ENCODE data around the gene GALNS.
A peak's percentile ranks its signal among the peaks of the same experiment; 100 is the strongest.

The GALNS gene

DNA sequence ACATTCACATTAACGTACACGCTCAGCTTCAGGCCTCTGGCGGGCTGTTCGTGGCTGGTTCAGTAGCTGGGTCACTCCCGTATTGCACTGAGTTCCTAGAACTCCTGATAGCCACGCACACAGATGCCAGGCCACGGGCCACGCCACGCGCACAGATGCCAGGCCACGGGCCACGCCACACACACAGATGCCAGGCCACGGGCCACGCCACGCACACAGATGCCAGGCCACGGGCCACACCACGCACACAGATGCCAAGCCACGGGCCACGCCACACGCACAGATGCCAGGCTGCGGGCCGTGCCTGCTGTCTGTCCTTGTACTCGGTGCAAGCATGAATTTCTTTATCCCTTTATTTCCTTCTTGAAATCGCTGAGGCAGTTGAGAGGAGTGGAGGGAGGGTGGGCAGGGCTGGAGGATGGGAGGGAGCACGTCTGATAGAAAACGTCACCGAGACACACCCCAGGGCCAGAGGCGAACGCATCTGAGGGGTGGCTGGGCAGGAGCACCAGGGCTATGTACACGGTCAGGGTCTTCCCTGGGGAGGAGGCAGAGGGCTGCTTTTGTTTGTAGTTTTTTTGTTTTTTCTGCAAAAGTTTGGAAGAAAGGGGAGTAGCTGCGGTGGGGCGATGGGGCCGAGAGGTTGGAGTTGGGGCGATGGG, 18.3 kb upstream of the GALNS start:
- no peak for DNase-seq

- no peak for DNase-seq
Observed at GRCh38 chr16:88872650-88873331, 16.0 kb upstream of the GALNS start.

DNA sequence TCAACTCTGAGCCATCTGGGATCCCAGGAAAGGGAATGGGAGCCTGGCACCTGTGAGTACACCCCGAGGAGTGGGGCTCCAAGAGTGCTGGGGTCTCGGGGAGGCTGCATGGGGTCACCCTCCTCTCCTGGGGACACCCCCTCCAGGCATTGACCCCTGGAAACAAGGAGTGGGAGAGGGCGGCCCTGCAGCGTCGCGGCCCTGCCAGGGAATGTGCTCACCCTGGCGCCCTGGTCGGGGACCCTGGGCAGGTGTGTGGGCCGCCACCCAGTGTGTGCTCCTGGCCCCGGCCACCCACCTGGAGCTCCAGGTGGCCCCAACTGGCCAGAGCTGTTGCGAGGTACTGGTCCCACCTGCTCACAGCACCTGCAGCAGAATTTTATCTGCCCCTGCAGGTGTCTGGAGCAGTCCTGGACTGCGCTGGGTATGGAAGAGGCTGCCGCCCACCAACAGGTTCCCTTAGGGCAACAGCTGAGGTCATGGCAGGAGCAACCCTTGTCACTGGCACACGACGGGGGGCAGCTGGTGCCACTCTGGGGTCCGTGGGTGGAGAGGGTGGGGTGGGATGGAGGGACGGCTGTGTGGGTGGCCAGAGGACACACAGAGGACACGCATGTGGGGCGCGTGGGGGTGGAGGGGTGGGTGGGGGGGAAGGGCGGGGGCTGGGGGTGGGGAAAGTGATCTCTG, 15.1 kb upstream of the GALNS start:
- no peak for DNase-seq

DNA sequence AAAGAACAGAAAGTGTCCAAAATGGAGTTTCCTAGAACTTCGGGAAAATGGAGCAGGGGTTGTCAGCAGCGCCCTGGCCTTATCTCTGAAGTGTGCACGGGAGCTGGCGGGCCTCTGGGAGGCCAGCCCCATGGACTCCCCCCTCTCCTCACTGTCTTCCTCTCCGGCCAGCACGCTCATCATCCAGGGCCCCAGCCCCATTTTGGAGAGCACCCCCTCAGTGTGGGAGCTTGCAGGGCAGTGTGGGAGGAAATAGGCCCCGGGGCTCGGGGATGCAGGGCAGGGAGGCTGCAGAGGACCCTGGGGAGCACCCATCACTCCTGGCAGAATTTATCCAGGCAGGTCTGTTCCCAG, 14.6 kb upstream of the GALNS start:
- DNase-seq = no peak

DNA sequence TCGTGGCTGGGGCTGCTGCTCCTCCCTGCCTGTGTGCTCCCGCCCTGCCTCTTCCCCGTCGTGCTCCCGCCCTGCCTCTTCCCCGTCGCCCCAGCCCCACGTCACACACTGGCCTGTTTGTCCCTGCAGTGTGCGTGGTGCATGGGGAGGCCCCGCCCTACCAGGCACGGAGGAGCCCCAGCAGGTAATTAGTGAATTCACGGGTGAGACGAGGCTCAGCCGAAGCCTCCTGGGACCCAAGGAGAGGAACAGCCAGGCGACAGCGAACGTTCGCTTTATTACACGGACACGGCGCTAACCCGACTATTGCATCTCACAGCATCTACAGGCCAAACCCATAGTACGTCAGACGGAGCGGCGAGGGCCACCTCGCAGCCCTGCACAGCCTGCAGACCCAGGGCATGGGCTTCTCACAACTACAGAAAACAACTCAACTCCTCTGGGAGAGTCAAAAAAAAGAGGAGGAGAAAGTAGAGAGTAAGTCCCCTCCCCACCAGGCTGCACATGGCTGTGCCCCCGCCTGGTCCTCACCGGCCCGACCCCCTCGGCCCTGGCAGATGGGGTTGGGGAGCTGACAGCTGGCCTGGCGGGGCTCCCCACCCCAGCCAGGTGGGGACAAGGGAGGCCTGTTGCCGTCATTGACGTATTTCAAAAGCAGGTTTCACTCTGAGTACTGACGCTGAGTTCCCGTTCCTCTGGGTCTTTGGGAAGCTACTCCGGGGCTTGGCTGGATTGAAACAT, 14.0 kb upstream of the GALNS start:
- DNase-seq = peak in 1 of 2 donors; percentile 9

- DNase-seq = no peak
Observed at GRCh38 chr16:88869673-88869980, 12.9 kb upstream of the GALNS start.

GRCh38 chr16:88868974-88869672, 12.4 kb upstream of the GALNS start:
- no peak for DNase-seq

- DNase-seq = no peak
Observed at GRCh38 chr16:88867581-88868246, 11.0 kb upstream of the GALNS start.

- DNase-seq = no peak
Observed at GRCh38 chr16:88866151-88866920, 9.6 kb upstream of the GALNS start, which contains the start of gene PABPN1L. TSS of gene PABPN1L (minus strand) at chr16:88866660. CDS start at chr16:88866606, 54 bp downstream.

DNA sequence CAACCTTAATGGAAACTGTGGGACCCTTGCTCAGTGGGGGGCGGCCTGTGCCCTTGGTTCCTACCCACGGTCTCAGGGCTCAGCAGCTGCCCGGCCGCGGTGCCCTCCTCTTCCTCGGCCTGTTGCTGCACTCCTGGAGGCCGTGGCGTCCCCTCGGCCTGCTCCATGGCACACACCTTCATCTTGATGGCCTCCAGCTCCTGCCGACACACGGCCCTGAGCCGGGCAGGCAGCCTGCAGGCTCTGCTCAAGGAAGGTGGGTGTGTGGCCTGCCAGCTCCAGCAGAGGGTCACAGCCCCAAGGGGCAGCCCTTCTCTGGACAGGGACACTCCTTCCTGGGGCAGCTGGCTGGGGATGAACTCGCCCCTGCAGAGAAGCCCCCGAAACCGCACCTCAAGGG, 9.0 kb upstream of the GALNS start:
- DNase-seq = no peak

DNA sequence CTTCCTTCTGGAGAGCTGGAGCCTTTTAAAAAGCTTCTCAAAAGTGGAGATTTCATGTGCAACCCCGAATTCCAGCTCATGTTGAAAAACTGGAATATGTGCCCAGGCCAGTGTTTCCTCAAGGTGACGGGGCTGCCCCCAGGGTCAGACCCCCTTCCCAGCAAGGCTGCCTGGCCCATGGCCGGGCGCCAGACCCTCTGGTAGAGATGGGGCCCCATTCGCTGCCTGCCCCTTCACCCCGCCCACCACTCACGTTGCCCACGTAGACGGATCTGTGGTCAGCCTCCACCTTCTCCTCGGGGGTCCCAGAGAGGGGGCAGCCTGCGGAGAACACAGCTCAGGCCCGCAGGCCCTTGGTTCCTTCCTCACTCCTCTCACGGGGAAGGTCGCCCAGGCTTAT, 8.6 kb upstream of the GALNS start:
- no peak for DNase-seq

GRCh38 chr16:88864521-88864920, 7.8 kb upstream of the GALNS start:
- DNase-seq = no peak

DNA sequence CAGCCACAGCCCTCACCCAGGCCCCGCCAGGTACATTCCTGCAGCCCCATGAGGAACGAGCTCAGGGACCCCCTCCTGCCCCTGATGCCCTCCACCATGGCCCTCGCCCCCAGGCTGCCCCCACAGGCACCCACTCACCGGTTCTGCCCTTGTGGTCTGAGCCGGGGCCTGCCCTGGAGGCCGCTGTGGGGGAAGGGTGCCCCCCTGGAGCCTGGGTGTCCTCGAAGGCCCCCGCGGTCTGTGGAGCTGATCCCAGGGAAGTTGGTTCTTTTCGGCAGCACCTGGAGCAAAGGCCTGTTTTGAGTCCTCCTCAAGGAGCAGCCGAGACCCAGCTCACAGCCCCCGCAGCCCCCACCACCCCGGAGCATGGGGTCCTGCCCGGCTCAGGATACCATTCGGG, 7.4 kb upstream of the GALNS start:
- no peak for DNase-seq

- DNase-seq = no peak
Observed at GRCh38 chr16:88863426-88863825, 6.7 kb upstream of the GALNS start.

GRCh38 chr16:88862968-88863367, 6.2 kb upstream of the GALNS start:
- DNase-seq = no peak

GRCh38 chr16:88861359-88861758, 4.6 kb upstream of the GALNS start:
- no peak for DNase-seq

DNA sequence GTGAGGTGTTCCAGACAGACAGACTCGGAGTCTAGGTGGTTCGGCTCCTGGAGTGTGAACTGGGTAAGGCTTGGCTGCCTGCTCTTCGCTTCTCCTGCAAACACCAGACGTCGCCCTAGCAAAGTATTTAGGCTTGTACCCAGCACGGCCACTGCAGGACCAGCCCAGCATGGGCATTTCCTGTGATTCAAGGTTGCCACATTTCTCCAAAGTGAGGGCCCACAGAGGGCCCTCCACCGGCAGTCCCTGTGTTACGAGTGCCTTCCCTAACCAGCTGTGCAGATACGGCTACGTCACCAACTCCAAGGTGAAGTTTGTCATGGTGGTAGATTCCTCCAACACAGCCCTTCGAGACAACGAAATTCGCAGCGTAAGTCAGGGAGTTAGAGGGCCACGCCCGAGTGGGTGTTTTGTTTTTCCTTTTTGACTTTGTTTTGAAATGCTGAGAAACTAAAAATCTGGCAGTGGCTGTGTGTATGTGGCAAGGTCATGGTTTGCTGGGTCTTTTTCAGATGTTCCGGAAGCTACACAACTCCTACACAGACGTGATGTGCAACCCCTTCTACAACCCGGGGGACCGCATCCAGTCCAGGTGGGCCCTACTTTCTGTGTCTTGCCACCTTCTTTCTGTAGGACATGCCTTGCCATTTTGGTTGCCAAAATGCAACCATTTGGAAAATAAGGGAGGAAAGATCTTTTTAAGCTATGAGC, 2.8 kb upstream of the GALNS start:
- no peak for DNase-seq

DNA sequence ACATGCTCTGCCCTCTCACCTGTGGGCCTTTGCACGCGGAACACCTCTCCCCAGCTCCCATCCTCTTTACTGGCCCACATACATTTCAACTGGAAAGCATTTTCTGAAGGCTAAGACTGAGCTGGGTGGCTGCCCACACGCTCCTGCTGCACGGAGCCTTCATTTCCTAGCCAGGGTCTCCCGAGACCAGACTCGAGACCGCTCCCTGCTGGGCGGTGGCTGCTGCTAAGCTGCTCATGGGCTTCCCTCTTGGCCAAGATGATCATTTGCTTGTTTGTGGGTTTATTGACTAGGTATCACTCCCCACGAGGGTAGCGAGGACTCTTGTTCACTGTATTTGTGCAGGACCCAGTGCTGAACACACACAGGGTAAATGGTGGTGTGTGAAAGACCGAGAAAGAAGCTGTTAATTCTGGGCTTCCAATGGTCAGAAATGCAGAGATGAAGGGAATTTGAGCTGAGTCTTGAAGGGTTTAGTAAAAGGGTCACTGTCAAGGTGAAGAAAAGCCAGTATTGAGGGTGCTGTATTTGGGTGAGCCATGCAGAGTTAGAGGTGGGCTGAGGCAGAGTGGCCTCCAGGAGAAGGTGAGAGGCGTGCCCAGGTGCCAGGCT, 1.1 kb upstream of the GALNS start:
- DNase-seq = peak; percentile 31 to 70

- DNase-seq = no peak
Observed at GRCh38 chr16:88856122-88856827, 472 bp downstream of the GALNS start.

DNA sequence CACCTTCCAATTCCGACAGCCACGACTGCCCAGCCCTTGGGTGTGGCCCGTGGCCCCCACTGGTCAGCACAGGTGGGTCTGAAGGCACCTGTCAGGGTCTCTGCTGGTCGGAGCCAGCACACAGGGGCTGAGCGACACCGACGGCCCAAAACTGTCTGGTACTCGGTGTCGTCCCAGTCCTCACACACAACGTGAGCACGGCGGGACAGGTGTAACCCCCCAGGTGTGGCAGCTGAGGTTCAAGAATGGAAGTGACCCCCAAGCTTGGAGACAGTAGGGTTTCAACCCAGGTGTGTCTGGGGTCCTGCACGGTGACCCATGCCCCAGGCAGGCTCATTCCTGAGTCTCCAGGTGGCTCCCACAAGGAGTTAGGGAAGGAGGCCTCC, 1.0 kb downstream of the GALNS start:
- DNase-seq = no peak
